OCI-LY3 (cell line): ENCODE results near the gene TMEM132D.

Source experiments
- H2AFZ ChIP-seq: fragments of 200-600, 300-600 bp; shearing (Covaris generic); 2 replicates; pipeline ENCODE4 v1.6.0; 2014; ENCODE audit warnings: antibody characterized with exemption, low read depth, low read length
- H3K27ac ChIP-seq: fragments of 200-600, 300-600 bp; sonication (generic); 2 replicates; pipeline ENCODE4 v1.5.1; 2014; ENCODE audit warnings: mild to moderate bottlenecking, low read length, moderate library complexity, mixed read lengths
- H3K27me3 ChIP-seq: fragments of 200-600, 300-600 bp; sonication (generic); 2 replicates; pipeline ENCODE4 v1.6.1; 2014; ENCODE audit warnings: low read depth, low read length, mixed read lengths
- H3K36me3 ChIP-seq: fragments of 200-600, 300-600 bp; sonication (generic); replicated peaks from 2 replicates; pipeline ENCODE3; 2014; ENCODE audit warnings: low read depth, low read length, mixed read lengths
- H3K4me1 ChIP-seq: fragments of 300-600, 200-600 bp; sonication (generic); 2 replicates; pipeline ENCODE4 v1.6.1; 2014; ENCODE audit warnings: low read length, mixed read lengths
- H3K4me2 ChIP-seq: fragments of 200-600, 300-600 bp; sonication (generic); 2 replicates; pipeline ENCODE4 v1.6.1; 2014; ENCODE audit warnings: low read length, mixed read lengths
- H3K4me3 ChIP-seq: fragments of 300-600, 200-600 bp; sonication (generic); 2 replicates; pipeline ENCODE4 v1.5.1; 2014; ENCODE audit warnings: antibody characterized with exemption, mild to moderate bottlenecking, low read length, moderate library complexity
- H3K79me2 ChIP-seq: fragments of 300-600, 200-600 bp; shearing (Covaris generic); 2 replicates; pipeline ENCODE4 v1.6.1; 2014; ENCODE audit warnings: mild to moderate bottlenecking, low read length, mixed read lengths
- H3K9ac ChIP-seq: fragments of 300-600, 200-600 bp; shearing (Covaris generic); 2 replicates; pipeline ENCODE4 v1.6.0; 2014; ENCODE audit warnings: mild to moderate bottlenecking, low read length, moderate library complexity
- H3K9me3 ChIP-seq: fragments of 200-600, 300-600 bp; shearing (Covaris generic); 2 replicates; pipeline ENCODE4 v1.6.1; 2014; ENCODE audit warnings: low read length, mixed read lengths; ENCODE audit not compliant: insufficient read depth
- H4K20me1 ChIP-seq: fragments of 200-600, 300-600 bp; sonication (generic); 2 replicates; pipeline ENCODE4 v1.6.1; 2016; ENCODE audit warnings: low read length, mixed read lengths; ENCODE audit not compliant: insufficient read depth
- EZH2phosphoT487 ChIP-seq: fragments of 200-600 bp; shearing (Covaris generic); IDR thresholded peaks from 2 replicates; pipeline ENCODE4 v1.6.1; 2018; ENCODE audit warnings: antibody characterized with exemption, mixed run types, low read depth
- TF ChIP-seq, protein P1 (sequence below): fragments of 200-600, 300-600 bp; sonication (generic); IDR thresholded peaks from 2 replicates; pipeline ENCODE4 v1.5.1; 2014; ENCODE audit warnings: antibody characterized with exemption, low read length, low read depth

The TMEM132D gene

DNA sequence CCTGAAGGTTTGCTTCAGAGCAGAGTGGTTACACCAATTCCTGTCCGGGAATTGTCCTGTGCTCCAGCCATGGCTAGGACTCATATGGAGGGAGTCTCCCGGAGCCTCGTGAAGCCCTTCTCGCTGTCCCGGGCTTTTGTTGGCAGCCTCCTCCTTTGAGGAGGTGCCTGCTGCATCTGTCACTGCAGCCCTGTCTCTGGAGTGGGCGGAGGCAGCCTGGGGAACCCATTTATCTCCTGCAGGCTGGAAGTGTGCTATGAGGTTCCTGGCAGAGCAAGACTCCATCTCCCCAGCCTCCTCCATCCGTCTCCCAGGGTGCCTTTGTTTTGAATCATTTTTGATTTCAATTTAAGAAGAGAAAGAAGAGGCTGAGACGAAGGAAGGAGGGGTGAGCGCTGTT is 695.3 kb downstream of the TMEM132D start:
- Histone ChIP-seq H4K20me1 (no peaks in the 10 kb centered on the region), H3K9ac (no peak overlapping the region), H3K4me3 (no peak overlapping the region), H3K27me3 (no peaks in the 10 kb centered on the region), H3K4me1 (no peaks in the 10 kb centered on the region), H3K36me3 (no peaks in the 10 kb centered on the region), H2AFZ (no peak overlapping the region), H3K27ac (no peak overlapping the region), H3K79me2 (no peaks in the 10 kb centered on the region), H3K4me2 (no peak overlapping the region), H3K9me3 (no peaks in the 10 kb centered on the region)
- no peak for TF ChIP-seq EZH2phosphoT487
- TF ChIP-seq, protein P1, sequence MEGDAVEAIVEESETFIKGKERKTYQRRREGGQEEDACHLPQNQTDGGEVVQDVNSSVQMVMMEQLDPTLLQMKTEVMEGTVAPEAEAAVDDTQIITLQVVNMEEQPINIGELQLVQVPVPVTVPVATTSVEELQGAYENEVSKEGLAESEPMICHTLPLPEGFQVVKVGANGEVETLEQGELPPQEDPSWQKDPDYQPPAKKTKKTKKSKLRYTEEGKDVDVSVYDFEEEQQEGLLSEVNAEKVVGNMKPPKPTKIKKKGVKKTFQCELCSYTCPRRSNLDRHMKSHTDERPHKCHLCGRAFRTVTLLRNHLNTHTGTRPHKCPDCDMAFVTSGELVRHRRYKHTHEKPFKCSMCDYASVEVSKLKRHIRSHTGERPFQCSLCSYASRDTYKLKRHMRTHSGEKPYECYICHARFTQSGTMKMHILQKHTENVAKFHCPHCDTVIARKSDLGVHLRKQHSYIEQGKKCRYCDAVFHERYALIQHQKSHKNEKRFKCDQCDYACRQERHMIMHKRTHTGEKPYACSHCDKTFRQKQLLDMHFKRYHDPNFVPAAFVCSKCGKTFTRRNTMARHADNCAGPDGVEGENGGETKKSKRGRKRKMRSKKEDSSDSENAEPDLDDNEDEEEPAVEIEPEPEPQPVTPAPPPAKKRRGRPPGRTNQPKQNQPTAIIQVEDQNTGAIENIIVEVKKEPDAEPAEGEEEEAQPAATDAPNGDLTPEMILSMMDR, result no peak

DNA sequence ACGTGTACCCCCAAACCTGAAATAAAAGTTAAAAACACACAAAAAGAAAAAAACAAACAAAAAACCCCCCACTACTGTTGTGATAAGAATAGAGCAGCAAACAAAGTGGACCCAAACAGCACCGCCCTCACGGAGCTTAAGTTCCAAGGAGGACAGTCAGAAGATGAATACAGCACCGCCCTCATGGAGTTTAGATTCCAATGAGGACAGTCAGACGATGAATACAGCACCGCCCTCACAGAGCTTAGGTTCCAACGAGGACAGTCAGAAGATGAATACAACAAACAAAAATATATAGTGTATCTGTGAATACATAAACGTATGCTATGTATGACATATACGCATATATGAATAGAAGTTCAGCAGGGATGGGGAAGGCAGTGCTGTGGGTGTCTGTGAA is 696.7 kb downstream of the TMEM132D start:
- Histone ChIP-seq H3K4me3 (no peak overlapping the region), H3K27ac (no peak overlapping the region), H3K9me3 (no peaks in the 10 kb centered on the region), H3K36me3 (no peaks in the 10 kb centered on the region), H4K20me1 (no peaks in the 10 kb centered on the region), H2AFZ (no peak overlapping the region), H3K27me3 (no peaks in the 10 kb centered on the region), H3K4me1 (no peaks in the 10 kb centered on the region), H3K79me2 (no peaks in the 10 kb centered on the region), H3K4me2 (no peak overlapping the region), H3K9ac (no peak overlapping the region)
- TF ChIP-seq, protein P1, result no peak
- TF ChIP-seq EZH2phosphoT487, result no peak

DNA sequence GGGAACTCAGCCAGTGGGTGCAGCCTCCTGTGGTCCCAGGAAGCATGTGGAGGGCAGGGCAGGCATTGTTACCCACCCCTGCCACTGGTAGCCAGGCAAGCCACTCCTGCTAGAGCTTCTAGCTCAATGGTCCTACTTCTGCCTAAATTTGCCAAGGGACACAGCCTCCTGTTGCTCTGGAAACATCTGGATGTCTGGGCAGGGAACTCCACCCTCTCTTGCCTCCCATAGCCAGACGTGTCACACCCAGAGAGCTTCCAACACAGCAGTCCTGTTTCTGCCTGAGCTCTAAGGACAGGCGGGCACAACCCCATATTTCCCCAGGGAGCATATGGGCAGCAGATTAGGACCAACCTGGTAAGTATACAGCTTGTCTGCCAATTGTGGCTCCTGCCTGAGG is 700.4 kb downstream of the TMEM132D start:
- TF ChIP-seq, protein P1, result no peak
- no peaks in the 10 kb centered on the region for H3K4me1 ChIP-seq
- no peak overlapping the region for H3K27ac ChIP-seq
- H3K9ac ChIP-seq, result no peak overlapping the region
- no peak overlapping the region for H3K4me3 ChIP-seq
- H3K4me2 ChIP-seq, result no peak overlapping the region
- H4K20me1 ChIP-seq, result no peaks in the 10 kb centered on the region
- no peak overlapping the region for H2AFZ ChIP-seq
- no peaks in the 10 kb centered on the region for H3K79me2 ChIP-seq
- no peaks in the 10 kb centered on the region for H3K9me3 ChIP-seq
- H3K27me3 ChIP-seq, result no peaks in the 10 kb centered on the region
- no peaks in the 10 kb centered on the region for H3K36me3 ChIP-seq

DNA sequence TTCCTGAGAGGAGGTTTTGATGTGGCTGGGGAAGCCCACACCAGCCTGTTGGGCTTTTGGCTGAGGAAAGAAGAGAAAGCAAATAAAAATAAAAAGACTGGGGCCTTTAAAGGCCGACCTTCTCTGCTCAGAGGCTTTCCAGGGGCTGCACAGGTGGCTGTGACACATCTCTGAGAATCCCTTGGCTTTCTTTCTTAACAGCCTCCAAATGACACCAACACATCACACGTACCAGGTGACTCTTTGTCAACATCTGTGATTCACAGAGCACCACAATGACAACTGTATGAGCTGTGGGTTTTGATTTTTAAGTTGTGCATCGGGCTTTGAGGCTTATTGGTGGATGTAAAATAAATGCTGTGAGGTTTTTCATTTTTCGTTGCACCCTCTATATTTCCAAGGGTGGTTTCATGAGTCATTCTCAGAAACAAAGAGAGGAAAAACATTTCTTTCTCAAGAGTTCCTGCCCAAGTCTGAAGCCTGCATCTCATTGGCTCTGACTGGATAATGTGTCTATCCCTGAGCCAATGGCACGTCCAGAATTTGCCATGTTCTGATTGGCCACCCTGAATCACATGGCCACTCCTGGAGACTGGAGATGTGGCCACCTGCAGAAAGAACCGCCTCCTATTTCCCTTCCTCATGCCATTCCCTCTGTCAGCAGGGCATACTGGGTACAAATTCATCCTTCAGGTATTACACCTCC is 701.6 kb downstream of the TMEM132D start:
- Histone ChIP-seq H3K36me3 (no peaks in the 10 kb centered on the region), H3K9ac (no peak overlapping the region), H3K79me2 (no peaks in the 10 kb centered on the region), H3K4me1 (no peaks in the 10 kb centered on the region), H3K4me3 (no peak overlapping the region), H4K20me1 (no peaks in the 10 kb centered on the region), H3K27me3 (no peaks in the 10 kb centered on the region), H3K4me2 (no peak overlapping the region), H2AFZ (no peak overlapping the region), H3K9me3 (no peaks in the 10 kb centered on the region), H3K27ac (no peak overlapping the region)
- no peak for TF ChIP-seq EZH2phosphoT487
- TF ChIP-seq, protein P1, result no peak
